HG02798 (cell line): Measurements from ENCODE around the gene GGT5.
"Not testable (repeated sequence)": the region's sequence is repeated elsewhere in the genome, so short reads cannot be mapped to it uniquely, and the experiment has no call there.

Experiments
- ATAC-seq: cut with Tn5 transposase; IDR thresholded peaks from one replicate; pipeline ENCODE4 v1.9.1; 2021; ENCODE audit warnings: mild to moderate bottlenecking; ENCODE audit not compliant: unreplicated experiment, poor library complexity

The GGT5 gene

DNA sequence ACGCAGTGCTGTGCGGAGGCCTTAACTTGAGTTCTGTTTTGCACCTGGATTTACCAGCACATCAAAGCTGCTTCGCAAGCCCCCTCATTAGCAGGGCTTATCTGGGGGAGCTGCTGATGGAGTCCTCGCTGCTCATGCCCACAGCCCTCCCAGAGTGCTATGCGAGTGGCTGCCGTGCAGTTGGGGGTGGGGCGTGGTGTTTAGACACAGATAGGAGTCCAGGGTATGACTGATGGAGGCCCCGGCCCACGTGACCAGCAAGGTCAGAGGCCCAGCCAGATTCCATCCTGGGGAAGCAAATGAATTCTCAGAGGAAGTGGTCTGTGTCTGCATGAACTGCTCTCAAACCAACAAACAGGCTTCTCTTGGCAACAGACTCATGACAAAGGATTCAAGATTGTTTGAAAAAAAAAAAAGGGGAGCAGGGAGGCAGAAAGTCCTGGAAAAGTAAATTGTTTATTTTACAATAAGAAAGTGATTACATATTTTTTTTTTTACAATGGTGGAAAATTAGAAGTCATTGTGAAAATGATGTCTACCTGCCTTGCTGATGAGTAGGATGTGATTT, 19.5 kb upstream of the GGT5 start:
- ATAC-seq: not testable (repeated sequence)

- ATAC-seq: not testable (repeated sequence)
These were observed 18.6 kb upstream of the GGT5 start for GRCh38 chr22:24263479-24263878.

GRCh38 chr22:24262185-24262749, 17.4 kb upstream of the GGT5 start:
- ATAC-seq: not testable (repeated sequence)

- ATAC-seq: not testable (repeated sequence)
These were observed 14.6 kb upstream of the GGT5 start for GRCh38 chr22:24259459-24259858.

DNA sequence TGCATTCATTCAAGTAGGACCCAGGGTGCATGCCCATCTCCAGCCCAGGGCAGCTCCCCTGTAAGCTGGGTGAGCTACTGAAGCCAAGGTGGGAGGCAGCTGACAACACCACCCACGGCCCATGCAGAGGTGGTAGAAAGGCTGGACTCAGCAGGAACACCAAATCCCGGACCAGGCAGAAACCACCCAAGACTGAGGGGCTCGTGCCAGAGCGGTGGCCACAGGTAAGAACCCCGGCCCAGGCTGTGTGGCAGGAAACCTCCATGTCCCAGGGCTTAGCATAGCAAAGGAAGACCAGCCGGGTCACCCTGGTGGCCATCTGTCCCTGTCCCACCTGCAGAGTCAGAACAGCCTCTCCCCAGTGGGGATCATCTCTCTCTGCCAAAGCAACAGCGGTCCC, 11.9 kb upstream of the GGT5 start:
- not testable (repeated sequence) for ATAC-seq

DNA sequence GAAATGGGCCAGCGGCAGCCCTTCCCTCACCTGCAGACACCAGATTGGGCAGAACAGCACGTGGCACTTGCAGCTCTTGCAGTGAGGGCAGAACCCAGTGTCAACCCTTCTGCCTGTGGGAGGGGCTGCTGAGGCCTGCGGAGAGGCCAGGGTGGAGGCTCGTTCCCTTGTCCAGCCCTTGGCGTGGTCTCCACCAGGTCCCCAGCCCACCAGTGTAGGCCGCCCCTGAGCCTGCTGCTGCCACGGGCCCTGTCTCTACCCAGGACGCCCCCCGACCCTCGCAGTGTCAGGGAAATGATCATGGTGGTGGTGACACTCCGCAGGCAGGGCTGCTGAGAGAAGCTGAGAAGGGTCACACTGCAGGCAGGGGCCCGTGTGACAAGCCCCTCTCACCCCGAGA, 11.3 kb upstream of the GGT5 start:
- ATAC-seq: not testable (repeated sequence)

DNA sequence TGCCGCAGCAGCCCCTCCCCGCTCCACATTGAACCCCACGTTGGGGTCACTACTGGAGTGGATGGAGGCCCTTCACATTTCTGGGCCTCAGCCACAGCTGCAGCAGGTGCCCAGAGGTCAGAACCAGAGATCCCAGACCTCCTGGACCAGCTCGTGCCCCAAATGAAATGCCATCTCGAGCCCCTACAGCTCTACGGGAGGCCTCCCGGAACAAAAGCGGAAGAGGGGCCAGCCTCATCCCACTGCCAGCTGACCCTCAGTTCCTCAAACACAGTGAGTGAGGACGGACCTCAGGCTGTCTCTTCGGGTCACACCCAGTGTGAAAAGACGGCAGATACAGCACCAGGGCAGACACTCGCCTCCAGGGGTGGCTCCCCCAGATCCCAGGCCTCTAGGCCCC, 8.2 kb upstream of the GGT5 start:
- not testable (repeated sequence) for ATAC-seq

DNA sequence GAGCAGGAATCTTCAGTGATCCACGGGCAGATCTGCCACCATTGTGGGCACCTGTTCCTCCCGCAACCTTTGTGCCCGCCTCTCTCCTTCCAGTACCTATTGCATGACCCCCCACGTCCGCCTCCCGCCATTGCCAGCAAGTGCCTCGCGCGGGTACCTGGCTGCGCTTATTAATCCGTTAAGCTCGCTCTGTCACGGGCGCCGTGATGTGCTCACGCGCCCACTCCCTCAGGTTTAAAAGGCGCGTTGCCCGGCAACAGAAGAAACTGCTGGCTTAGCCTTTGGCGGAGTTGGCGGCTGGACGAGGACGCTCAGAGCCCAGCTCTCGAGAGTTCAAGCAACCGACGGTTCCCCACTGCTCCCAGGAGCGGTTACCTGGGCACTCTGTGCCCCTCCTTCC, 6.4 kb upstream of the GGT5 start:
- not testable (repeated sequence) for ATAC-seq

DNA sequence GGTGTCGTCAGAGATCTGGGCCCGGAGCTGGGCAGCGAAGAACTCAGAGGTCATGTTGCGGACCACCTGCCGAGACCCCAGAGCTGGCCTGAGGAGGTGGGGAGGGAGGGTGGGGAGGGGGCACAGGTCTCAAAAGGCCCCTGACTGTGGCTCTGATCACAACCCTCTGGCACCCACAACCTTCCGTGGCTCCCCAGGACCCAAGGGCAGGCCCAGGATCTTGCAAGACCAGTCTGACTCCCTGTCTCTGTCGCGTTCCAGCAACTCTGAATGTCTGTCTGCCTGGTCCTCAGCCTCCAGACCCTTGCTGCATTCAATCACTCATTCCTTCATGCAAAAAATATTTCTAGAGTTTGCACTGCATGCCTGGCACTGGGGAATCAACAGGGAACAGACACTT, 4.5 kb upstream of the GGT5 start:
- ATAC-seq: not testable (repeated sequence)

DNA sequence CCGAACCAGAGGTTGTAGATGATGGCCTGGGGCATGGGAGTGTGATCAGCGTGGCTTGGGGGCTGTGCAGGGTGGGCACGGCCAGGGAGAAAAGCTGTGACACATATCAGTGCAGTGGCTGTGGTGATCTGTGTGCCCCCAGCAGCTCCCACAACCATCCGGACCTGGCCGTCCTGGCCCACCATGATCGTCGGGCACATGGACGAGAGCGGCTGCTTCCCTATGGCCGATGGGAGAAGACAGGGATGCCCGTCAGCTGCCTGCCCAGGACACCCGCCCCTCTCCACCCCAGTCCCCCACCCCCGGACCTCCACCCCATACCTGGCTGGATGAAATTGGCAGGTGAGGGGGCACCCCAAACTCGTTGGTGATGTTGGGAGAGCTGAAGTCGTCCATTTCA, 3.7 kb upstream of the GGT5 start:
- not testable (repeated sequence) for ATAC-seq

DNA sequence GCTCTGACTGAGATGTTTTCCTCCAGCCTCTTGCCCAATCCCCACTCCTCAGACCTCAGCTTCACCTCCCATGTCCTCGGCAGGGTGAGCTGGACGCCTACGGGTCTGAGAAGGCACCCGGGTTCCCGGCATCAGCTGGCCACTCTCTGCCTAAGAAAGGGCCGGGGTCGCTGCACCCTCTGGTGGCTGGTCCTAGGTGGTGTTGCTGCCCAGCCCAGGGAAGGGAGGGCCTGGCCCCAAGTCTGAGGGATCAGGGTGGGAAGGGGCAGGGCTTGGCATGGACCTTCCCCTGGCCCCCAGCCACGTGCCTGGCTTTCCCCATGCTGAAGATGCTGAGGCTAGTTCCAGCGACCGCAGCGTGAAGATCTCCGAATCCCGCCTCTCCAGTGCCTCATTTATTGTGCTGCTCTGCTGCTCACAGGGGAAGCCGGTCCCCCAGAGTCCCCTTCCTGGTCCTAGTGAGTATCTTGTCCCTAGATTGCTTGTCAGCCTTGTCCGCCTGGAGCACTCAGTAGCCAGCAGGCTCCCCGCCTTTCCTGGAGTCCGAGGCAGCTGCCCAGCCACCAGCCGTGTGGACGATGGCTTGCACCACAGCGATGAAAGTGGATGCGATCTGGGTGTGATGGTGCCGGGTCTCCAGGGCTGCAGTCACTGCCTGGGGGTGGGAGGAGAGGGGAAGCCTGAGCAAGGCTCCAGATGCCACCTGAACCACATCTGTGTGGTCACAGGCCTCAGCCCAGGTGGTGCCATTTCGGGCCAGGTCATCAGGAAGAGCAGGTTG, 2.9 kb upstream of the GGT5 start:
- ATAC-seq: no peak

DNA sequence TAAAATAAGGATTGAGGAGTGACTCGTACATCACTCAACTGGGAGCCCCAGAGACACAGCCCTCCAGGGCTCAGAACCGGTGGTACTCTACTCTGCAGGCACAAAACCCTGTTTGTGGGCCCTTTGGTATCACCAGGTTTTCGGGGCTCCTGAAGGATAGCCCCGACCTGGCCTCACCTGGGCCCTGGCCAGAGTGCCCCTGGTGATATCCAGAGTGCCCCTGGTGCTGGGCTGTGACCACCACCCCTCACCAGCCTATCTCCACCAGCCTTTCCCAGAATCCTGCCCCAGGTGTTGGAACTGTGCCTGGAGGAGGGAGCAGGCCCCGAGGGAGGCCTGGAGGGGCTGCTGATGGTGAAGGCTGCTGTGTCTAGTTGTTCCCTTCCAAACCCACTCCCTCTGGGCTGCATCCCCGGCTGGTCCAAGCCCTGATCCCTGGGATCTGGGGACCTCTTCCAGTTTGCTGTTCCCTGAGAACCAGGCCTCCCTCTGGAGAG, 2.2 kb upstream of the GGT5 start:
- no peak for ATAC-seq

DNA sequence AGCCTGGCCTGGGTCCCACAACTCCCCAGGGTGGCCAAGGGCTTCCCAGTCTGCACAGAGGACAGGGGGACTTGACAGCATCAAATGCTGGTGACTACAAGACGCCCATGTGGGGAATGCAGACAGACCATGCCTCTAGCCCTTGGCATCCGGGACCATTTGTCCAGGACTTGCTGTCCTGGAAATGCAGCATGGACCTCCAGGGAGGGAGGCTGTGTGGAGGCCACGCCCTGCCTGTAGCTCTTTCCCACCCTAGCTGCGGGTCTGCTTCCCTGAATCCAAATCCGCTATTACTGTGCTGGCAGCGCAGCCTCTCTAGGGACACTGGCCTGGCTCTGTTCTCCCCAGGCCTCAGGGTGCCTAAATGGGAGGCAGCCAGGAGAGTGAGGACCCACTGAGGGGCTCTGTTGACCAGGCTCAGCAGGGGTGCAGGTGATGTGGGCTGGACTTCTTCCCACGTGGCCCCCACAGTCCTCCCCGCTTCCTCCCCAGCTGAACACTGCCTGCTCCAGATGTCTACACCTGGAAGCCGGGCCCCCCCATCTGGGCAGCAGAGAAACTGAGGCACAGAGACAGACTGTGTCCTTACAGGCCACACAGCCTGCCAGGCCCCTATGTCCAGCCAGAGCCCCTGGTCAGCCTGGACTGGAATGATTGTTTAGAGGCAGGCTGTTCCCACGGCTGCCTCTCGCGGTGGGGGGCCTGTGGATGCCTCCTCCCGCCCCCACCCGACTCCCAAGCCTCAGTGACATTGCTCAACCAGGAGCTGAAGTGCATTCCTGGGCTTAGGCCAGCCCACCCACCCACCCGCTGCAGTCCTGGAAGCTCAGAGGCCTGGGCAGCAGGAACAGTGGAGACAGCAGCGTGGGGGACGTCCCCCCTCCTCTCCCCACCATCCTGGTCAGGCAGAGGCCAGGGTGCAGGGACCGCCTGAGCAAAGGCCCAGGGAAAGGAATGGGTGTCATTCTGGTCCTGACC, 991 bp upstream of the GGT5 start:
- ATAC-seq: not testable (repeated sequence)

DNA sequence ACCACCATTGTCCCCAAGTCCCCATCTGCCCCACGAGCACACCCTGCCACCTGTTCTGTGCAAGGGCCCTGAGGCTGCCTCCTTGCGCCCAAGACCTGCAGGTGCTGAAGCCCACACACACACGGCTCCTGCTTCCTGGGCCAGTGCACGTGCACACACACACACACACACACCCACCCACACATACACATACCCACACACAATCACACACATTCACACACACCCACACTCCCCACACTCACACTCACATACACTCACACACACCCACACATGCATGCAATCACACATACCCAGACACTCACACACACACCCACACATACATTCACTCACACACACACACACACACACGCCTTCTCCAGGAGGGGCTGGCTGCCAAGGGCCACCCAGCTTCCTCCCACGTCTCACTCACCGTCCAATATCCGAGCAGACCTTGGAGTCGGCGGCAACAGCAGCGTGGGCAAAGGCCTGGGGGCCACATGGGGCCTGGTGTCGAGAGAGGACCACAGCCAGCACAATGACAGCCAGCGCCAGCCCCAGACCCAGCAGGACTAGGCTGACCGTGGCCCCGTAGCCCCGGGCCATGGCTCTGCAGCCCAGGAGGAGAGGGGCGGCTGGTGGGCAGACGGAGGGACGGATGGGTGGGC, 616 bp downstream of the GGT5 start:
- no peak for ATAC-seq

DNA sequence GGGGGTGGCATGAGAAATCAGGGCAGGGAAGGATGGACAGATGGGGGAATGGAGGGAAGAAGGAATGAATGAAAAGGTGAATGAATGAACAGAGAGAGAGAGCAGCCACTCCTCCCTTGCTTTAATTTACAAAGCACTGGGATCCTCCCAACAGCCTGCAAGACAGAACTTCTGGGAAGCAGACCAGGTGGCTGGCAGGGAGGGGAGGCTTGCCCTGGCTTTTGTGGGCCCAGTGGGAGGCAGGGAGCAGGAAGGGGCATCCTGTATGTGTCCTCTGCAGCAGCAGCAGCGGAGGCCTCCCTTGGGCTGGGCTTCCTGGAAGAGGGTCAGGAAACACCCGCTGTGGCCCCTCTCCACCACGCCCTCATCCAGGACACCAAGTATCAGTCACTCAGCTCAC, 1.5 kb downstream of the GGT5 start:
- ATAC-seq: not testable (repeated sequence)

GRCh38 chr22:24240985-24241692, 3.7 kb downstream of the GGT5 start:
- not testable (repeated sequence) for ATAC-seq

- no peak for ATAC-seq
These were observed 4.5 kb downstream of the GGT5 start for GRCh38 chr22:24240381-24240780.

DNA sequence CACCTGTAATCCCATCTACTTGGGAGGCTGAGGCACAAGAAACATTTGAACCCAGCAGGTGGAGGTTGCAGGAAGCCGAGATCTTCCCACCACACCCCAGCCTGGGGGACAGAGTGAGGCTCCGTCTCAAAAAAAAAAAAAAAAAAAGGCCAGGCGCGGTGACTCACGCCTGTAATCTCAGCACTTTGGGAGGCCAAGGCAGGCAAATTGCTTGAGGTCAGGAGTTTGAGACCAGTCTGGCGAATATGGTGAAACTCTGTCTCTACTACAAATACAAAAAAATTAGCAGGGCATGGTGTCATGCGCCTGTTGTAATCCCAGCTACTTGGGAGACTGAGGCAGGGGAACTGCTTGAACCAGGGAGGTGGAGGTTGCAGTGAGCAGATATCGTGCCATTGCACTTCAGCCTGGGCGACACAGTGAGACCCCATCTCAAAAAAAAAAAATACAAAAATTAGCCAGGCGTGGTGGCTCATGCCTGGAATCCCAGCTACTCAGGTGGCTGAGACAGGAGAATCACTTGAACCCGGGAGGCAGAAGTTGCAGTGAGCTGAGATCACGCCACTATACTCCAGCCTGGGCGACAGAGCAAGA, 6.7 kb downstream of the GGT5 start:
- ATAC-seq: not testable (repeated sequence)

DNA sequence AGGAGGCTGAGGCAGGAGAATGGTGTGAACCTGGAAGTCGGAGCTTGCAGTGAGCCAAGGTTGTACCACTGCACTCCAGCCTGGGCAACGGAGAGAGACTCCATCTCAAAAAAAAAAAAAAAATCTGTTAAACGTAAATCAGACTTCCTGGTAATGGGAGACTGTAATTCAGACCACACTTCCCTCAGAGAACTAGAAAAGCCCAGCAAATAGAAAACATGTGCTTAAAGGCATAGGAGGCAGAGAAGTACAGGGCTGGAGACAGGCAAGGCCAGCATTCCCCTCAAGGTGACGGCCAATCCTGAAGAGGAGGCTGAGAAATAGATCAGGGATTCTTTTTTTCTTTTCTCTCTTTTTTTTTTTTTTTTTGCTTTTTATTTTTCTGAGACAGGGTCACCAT, 8.2 kb downstream of the GGT5 start:
- ATAC-seq: no peak
